Smooth muscle cell (in vitro differentiated cells): Measurements from ENCODE around the gene LRP6. TPM values are rescaled to one million over a fixed set of nuclear protein-coding genes. Genes with fewer than 3 reads are reported as not detected.

Experiments used
- DNase-seq: peaks from one replicate; lab custom pipeline; 2025; ENCODE audit not compliant: unreplicated experiment; lab: John Stamatoyannopoulos, UW
- H2AFZ ChIP-seq: fragments of 200-600 bp; sonication (generic); 2 replicates; pipeline ENCODE4 v1.6.0; 2016; ENCODE audit warnings: antibody characterized with exemption, low read depth, mild to moderate bottlenecking
- H3F3A ChIP-seq: fragments of 200-600 bp; sonication (generic); 2 replicates; pipeline ENCODE4 v1.6.0; 2017; ENCODE audit warnings: antibody characterized with exemption, low read depth
- H3K27ac ChIP-seq: fragments of 200-600 bp; sonication (generic); 2 replicates; pipeline ENCODE4 v1.5.1; 2016; ENCODE audit warnings: low read depth, mild to moderate bottlenecking
- H3K27me3 ChIP-seq: fragments of 200-600 bp; sonication (generic); 2 replicates; pipeline ENCODE4 v1.6.1; 2016; ENCODE audit warnings: low read depth, mild to moderate bottlenecking
- H3K36me3 ChIP-seq: fragments of 200-600 bp; sonication (generic); 2 replicates; pipeline ENCODE4 v1.5.1; 2016; ENCODE audit warnings: low read depth
- H3K4me1 ChIP-seq: fragments of 200-600 bp; sonication (generic); 2 replicates; pipeline ENCODE4 v1.5.1; 2016; ENCODE audit warnings: low read depth
- H3K4me2 ChIP-seq: fragments of 200-600 bp; sonication (generic); 2 replicates; pipeline ENCODE4 v1.6.0; 2016; ENCODE audit warnings: mild to moderate bottlenecking
- H3K4me3 ChIP-seq: fragments of 200-600 bp; sonication (generic); 2 replicates; pipeline ENCODE4 v1.5.1; 2016; ENCODE audit warnings: mild to moderate bottlenecking
- H3K79me2 ChIP-seq: fragments of 200-600 bp; sonication (generic); 2 replicates; pipeline ENCODE4 v1.6.0; 2016; ENCODE audit warnings: low read depth, mild to moderate bottlenecking
- H3K9ac ChIP-seq: fragments of 200-600 bp; sonication (generic); 2 replicates; pipeline ENCODE4 v1.6.0; 2016; ENCODE audit warnings: low read depth
- H3K9me3 ChIP-seq: fragments of 200-600 bp; sonication (generic); replicated peaks from 2 replicates; pipeline ENCODE4 v1.5.1; 2016; ENCODE audit warnings: low read depth
- H4K20me1 ChIP-seq: fragments of 200-600 bp; sonication (generic); 2 replicates; pipeline ENCODE4 v1.6.0; 2016; ENCODE audit warnings: low read depth
- CTCF ChIP-seq: fragments of 200-600 bp; sonication (generic); IDR thresholded peaks from 2 replicates; pipeline ENCODE4 v1.5.1; 2017; ENCODE audit warnings: borderline replicate concordance, mild to moderate bottlenecking, antibody characterized with exemption; ENCODE audit not compliant: insufficient read depth, poor library complexity, severe bottlenecking
- WGBS: methylation state at CpG from one replicate; pipeline ENCODE4 v1.1.7; 2016; ENCODE audit warnings: low lambda C conversion rate; 5-methylcytosine and 5-hydroxymethylcytosine counted together
- polyA plus RNA-seq: library from polyadenylated mRNA; unstranded; fragments of >200 nt; fragmentation: Nextera tagmentation; extraction: Ambion mirVana; gene quantifications from 2 replicates; pipeline ENCODE4 v1.2.1, GENCODE V29; 2016
- total RNA-seq: library from RNA; depleted of rRNA; stranded (reverse); fragments of >200 nt; gene quantifications from 2 replicates; pipeline ENCODE4 v1.2.3, GENCODE V29; 2014

Gene LRP6
- total and polyA plus RNA-seq, 2 experiments from 2014 or later = 10.6 to 21.1 TPM

DNA sequence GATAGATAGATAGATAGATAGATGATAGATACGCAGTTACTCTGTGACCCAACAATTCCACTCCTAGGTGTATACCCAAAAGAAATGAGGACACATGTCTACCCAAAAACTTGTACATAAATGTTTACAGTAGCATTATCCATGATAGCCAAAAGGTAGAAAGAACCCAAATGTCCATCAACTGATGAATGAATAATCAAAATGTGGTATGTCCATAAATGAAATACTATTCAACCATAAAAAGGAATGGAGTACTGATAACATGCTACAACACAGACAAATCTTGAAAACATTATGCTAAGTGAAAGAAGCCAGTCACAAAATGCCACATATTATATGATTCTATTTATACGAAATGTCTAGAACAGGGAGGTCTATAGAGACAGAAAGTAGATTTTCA lies 36.1 kb upstream of the LRP6 start:
- no peak for TF ChIP-seq CTCF
- H3K4me1 ChIP-seq = no peaks in the 10 kb centered on the region
- H3K9ac ChIP-seq = no peak overlapping the region
- no peak overlapping the region for H3K4me3 ChIP-seq
- WGBS = 96% methylated on average over 2 of the region's 2 CpGs
- no peak for DNase-seq
- no peak overlapping the region for H2AFZ ChIP-seq
- no peaks in the 10 kb centered on the region for H3F3A ChIP-seq
- no peaks in the 10 kb centered on the region for H4K20me1 ChIP-seq
- H3K27me3 ChIP-seq = no peaks in the 10 kb centered on the region
- H3K9me3 ChIP-seq = no peaks in the 10 kb centered on the region
- H3K4me2 ChIP-seq = no peak overlapping the region
- H3K27ac ChIP-seq = no peak overlapping the region
- no peaks in the 10 kb centered on the region for H3K36me3 ChIP-seq
- no peaks in the 10 kb centered on the region for H3K79me2 ChIP-seq

GRCh38 chr12:12301122-12301521 lies 34.3 kb upstream of the LRP6 start:
- TF ChIP-seq CTCF = no peak
- 97% methylated on average over 2 of the region's 2 CpGs for whole genome bisulfite sequencing
- Histone ChIP-seq H4K20me1 (no peaks in the 10 kb centered on the region), H3K79me2 (no peaks in the 10 kb centered on the region), H3K27me3 (no peaks in the 10 kb centered on the region), H3F3A (no peaks in the 10 kb centered on the region), H3K4me2 (no peak overlapping the region), H3K4me3 (no peak overlapping the region), H3K9ac (no peak overlapping the region), H3K36me3 (no peaks in the 10 kb centered on the region), H2AFZ (no peak overlapping the region), H3K9me3 (no peaks in the 10 kb centered on the region), H3K4me1 (no peaks in the 10 kb centered on the region), H3K27ac (no peak overlapping the region)
- no peak for DNase-seq

- WGBS = 73% methylated on average over 8 of the region's 8 CpGs
- H3K36me3 ChIP-seq = no peaks in the 10 kb centered on the region
- no peak overlapping the region for H3K27ac ChIP-seq
- H3K79me2 ChIP-seq = no peaks in the 10 kb centered on the region
- H3K4me1 ChIP-seq = peaks cover 8% of the 10 kb centered on the region
- no peak for DNase-seq
- no peak overlapping the region for H3K9ac ChIP-seq
- H4K20me1 ChIP-seq = no peaks in the 10 kb centered on the region
- H3F3A ChIP-seq = no peaks in the 10 kb centered on the region
- H2AFZ ChIP-seq = no peak overlapping the region
- H3K4me2 ChIP-seq = no peak overlapping the region
- no peak for TF ChIP-seq CTCF
- H3K4me3 ChIP-seq = no peak overlapping the region
- no peaks in the 10 kb centered on the region for H3K27me3 ChIP-seq
- H3K9me3 ChIP-seq = no peaks in the 10 kb centered on the region
These were observed 30.5 kb upstream of the LRP6 start for GRCh38 chr12:12297201-12297830.

DNA sequence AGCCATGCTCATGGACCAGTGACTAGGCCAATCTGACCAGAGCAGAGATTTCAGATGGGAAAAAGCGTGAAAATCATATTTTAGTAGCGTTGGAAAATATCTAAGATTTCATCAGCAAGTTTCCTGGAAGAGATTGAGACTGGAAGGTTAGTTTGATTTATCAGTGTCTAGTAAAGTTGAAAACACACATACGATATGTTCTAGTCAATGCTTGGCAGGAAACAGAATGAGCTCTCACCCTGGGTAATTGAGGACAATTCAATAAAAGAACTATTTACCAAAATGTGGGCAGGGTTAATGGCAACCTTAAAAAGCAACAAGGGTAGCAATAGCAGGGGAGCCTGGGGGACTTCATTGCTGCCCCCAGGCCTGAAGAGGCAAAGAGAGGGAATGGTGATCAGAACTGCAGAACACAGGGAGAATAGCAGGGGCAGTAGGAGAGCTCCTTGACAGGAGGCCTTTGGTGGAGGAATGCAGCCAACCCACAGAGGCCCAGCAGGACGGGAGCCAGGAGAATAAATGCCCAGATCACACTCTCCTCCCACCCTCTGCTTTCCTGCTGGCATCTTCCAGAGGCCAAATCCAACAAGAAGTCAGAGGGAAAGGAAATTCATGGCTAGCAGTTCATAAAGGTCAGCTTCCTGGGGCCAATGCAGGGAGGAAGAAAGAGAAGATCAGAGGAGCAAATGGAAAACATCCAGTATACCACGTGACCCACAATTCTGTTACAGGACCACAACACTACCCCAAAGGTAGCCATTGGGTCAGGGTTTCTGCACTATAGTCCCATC lies 27.6 kb upstream of the LRP6 start:
- H3K4me1 ChIP-seq = peaks cover 8% of the 10 kb centered on the region
- H3K9ac ChIP-seq = no peak overlapping the region
- no peak overlapping the region for H3K4me2 ChIP-seq
- H2AFZ ChIP-seq = no peak overlapping the region
- no peak overlapping the region for H3K27ac ChIP-seq
- no peaks in the 10 kb centered on the region for H3K79me2 ChIP-seq
- no peaks in the 10 kb centered on the region for H3K27me3 ChIP-seq
- no peaks in the 10 kb centered on the region for H3K36me3 ChIP-seq
- 60% methylated on average over 5 of the region's 5 CpGs for WGBS
- no peaks in the 10 kb centered on the region for H4K20me1 ChIP-seq
- TF ChIP-seq CTCF = no peak
- no peak for DNase-seq
- no peaks in the 10 kb centered on the region for H3K9me3 ChIP-seq
- H3F3A ChIP-seq = no peaks in the 10 kb centered on the region
- no peak overlapping the region for H3K4me3 ChIP-seq
